HG02852 (cell line): Measurements from ENCODE around the gene HOXD8.

ENCODE experiments used
- ATAC-seq: cut with Tn5 transposase; IDR thresholded peaks from one replicate; pipeline ENCODE4 v1.9.1; 2021; ENCODE audit warnings: mild to moderate bottlenecking, moderate library complexity; ENCODE audit not compliant: unreplicated experiment

HOXD8 gene

GRCh38 chr2:176157499-176158185, 28.1 kb downstream of the HOXD8 start:
- ATAC-seq: no peak

GRCh38 chr2:176158186-176158591, 28.7 kb downstream of the HOXD8 start:
- no peak for ATAC-seq

- ATAC-seq: no peak
Measured at GRCh38 chr2:176158855-176159662, 29.6 kb downstream of the HOXD8 start.

GRCh38 chr2:176159663-176160250, 30.3 kb downstream of the HOXD8 start:
- ATAC-seq: no peak

GRCh38 chr2:176160251-176160985, 30.9 kb downstream of the HOXD8 start:
- ATAC-seq: no peak

GRCh38 chr2:176160986-176161824, 31.7 kb downstream of the HOXD8 start:
- ATAC-seq: no peak

- ATAC-seq: no peak
Measured at GRCh38 chr2:176161825-176162626, 32.5 kb downstream of the HOXD8 start.

GRCh38 chr2:176162911-176163671, 33.6 kb downstream of the HOXD8 start:
- ATAC-seq: no peak

GRCh38 chr2:176163672-176164056, 34.2 kb downstream of the HOXD8 start:
- ATAC-seq: no peak

- ATAC-seq: no peak
Measured at GRCh38 chr2:176164201-176164600, 34.7 kb downstream of the HOXD8 start.

GRCh38 chr2:176164611-176165369, 35.3 kb downstream of the HOXD8 start:
- ATAC-seq: no peak

- no peak for ATAC-seq
Measured at GRCh38 chr2:176165370-176166050, 36.0 kb downstream of the HOXD8 start.

GRCh38 chr2:176166272-176166671, 36.8 kb downstream of the HOXD8 start:
- ATAC-seq: no peak

- no peak for ATAC-seq
Measured at GRCh38 chr2:176167398-176167797, 37.9 kb downstream of the HOXD8 start.

GRCh38 chr2:176169181-176169580, 39.7 kb downstream of the HOXD8 start:
- ATAC-seq: no peak

GRCh38 chr2:176169711-176170110, 40.2 kb downstream of the HOXD8 start:
- no peak for ATAC-seq

- no peak for ATAC-seq
Measured at GRCh38 chr2:176170602-176171305, 41.2 kb downstream of the HOXD8 start.
